Measurements from ENCODE around the gene GRM8. TPM values are rescaled to one million over a fixed set of nuclear protein-coding genes. Genes with fewer than 3 reads are reported as not detected.

Gene GRM8
- polyA plus RNA-seq, 1 donor (not counting 4 experiments of a cell fraction or from before 2014, with no cell fraction given), result not detected

- no peaks in the 10 kb centered on the region for H3K27me3 ChIP-seq (ENCODE audit: control insufficient read depth, extremely low read depth, insufficient read depth, low read length)
- FAIRE-seq (no peak), DNase-seq (ENCODE audit: low read depth, low spot score) (no peak)
- H3K79me2 ChIP-seq (ENCODE audit: control insufficient read depth, insufficient read depth, low read length), result no peaks in the 10 kb centered on the region
- H3K4me2 ChIP-seq (ENCODE audit: control insufficient read depth, extremely low read depth, insufficient read depth, low read depth, low read length), result no peak overlapping the region
- no peaks in the 10 kb centered on the region for H3K9me1 ChIP-seq (ENCODE audit: control insufficient read depth, extremely low read depth, insufficient read depth, low read length)
- H2AFZ ChIP-seq (ENCODE audit: control insufficient read depth, low read length), result no peak overlapping the region
- no peaks in the 10 kb centered on the region for H4K20me1 ChIP-seq (ENCODE audit: control insufficient read depth, extremely low read depth, insufficient read depth, low read length)
- dilution Hi-C loops (cut with MboI; ENCODE audit: extremely low pct_ligation_motif_present, low sequenced_read_pairs), result no loop called here
- H3K9ac ChIP-seq (ENCODE audit: control insufficient read depth, extremely low read depth, insufficient read depth, low read length), result no peak overlapping the region
- no peak overlapping the region for H3K4me3 ChIP-seq (ENCODE audit: control insufficient read depth in 2 of 3, extremely low read depth in 1 of 3, insufficient read depth in 2 of 3, low read depth in 1 of 3, low read length in 3 of 3)
- no peaks in the 10 kb centered on the region for H3K36me3 ChIP-seq (ENCODE audit: control insufficient read depth in 2 of 2, extremely low read depth in 1 of 2, insufficient read depth in 2 of 2, low read length in 2 of 2)
- H3K9me3 ChIP-seq (ENCODE audit: control insufficient read depth, low read depth, low read length), result no peaks in the 10 kb centered on the region
- no peaks in the 10 kb centered on the region for H3K4me1 ChIP-seq (ENCODE audit: control insufficient read depth, extremely low read depth, insufficient read depth, low read length)
- no peak overlapping the region for H3K27ac ChIP-seq (ENCODE audit: control insufficient read depth, insufficient read depth, low read length)
- TF ChIP-seq, protein P1, sequence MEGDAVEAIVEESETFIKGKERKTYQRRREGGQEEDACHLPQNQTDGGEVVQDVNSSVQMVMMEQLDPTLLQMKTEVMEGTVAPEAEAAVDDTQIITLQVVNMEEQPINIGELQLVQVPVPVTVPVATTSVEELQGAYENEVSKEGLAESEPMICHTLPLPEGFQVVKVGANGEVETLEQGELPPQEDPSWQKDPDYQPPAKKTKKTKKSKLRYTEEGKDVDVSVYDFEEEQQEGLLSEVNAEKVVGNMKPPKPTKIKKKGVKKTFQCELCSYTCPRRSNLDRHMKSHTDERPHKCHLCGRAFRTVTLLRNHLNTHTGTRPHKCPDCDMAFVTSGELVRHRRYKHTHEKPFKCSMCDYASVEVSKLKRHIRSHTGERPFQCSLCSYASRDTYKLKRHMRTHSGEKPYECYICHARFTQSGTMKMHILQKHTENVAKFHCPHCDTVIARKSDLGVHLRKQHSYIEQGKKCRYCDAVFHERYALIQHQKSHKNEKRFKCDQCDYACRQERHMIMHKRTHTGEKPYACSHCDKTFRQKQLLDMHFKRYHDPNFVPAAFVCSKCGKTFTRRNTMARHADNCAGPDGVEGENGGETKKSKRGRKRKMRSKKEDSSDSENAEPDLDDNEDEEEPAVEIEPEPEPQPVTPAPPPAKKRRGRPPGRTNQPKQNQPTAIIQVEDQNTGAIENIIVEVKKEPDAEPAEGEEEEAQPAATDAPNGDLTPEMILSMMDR (optimal IDR thresholded peaks at IDR 0.05 in 1 of 3, IDR thresholded peaks at IDR 0.05 in 1 of 3, conservative IDR thresholded peaks at IDR 0.05 in 1 of 3; ENCODE audit: extremely low read depth in 1 of 3, insufficient read depth in 2 of 3, low read length in 3 of 3), result no peak
- TF ChIP-seq EZH2 (IDR thresholded peaks at IDR 0.05; ENCODE audit: low read length), result no peak
Measured at GRCh38 chr7:126495001-126495400, 757.7 kb downstream of the GRM8 start.

- no peak for FAIRE-seq
- TF ChIP-seq, protein P1 (optimal IDR thresholded peaks at IDR 0.05 in 1 of 3, IDR thresholded peaks at IDR 0.05 in 1 of 3, conservative IDR thresholded peaks at IDR 0.05 in 1 of 3; ENCODE audit: extremely low read depth in 1 of 3, insufficient read depth in 2 of 3, low read length in 3 of 3), result no peak
- TF ChIP-seq EZH2 (IDR thresholded peaks at IDR 0.05; ENCODE audit: low read length), result no peak
Measured at GRCh38 chr7:126493801-126494200, 758.9 kb downstream of the GRM8 start.

More at GRCh38 chr7:126493801-126494200, 758.9 kb downstream of the GRM8 start:
- Histone ChIP-seq H3K4me1 (ENCODE audit: control insufficient read depth, extremely low read depth, insufficient read depth, low read length) (no peaks in the 10 kb centered on the region), H3K9ac (ENCODE audit: control insufficient read depth, extremely low read depth, insufficient read depth, low read length) (no peak overlapping the region), H3K9me1 (ENCODE audit: control insufficient read depth, extremely low read depth, insufficient read depth, low read length) (no peaks in the 10 kb centered on the region), H3K79me2 (ENCODE audit: control insufficient read depth, insufficient read depth, low read length) (no peaks in the 10 kb centered on the region), H3K27ac (ENCODE audit: control insufficient read depth, insufficient read depth, low read length) (no peak overlapping the region), H3K36me3 (ENCODE audit: control insufficient read depth in 2 of 2, extremely low read depth in 1 of 2, insufficient read depth in 2 of 2, low read length in 2 of 2) (no peaks in the 10 kb centered on the region), H3K27me3 (ENCODE audit: control insufficient read depth, extremely low read depth, insufficient read depth, low read length) (no peaks in the 10 kb centered on the region), H3K9me3 (ENCODE audit: control insufficient read depth, low read depth, low read length) (no peaks in the 10 kb centered on the region), H2AFZ (ENCODE audit: control insufficient read depth, low read length) (no peak overlapping the region), H4K20me1 (ENCODE audit: control insufficient read depth, extremely low read depth, insufficient read depth, low read length) (no peaks in the 10 kb centered on the region), H3K4me3 (ENCODE audit: control insufficient read depth in 2 of 3, extremely low read depth in 1 of 3, insufficient read depth in 2 of 3, low read depth in 1 of 3, low read length in 3 of 3) (no peak overlapping the region), H3K4me2 (ENCODE audit: control insufficient read depth, extremely low read depth, insufficient read depth, low read depth, low read length) (no peak overlapping the region)
- dilution Hi-C loops (cut with MboI; ENCODE audit: extremely low pct_ligation_motif_present, low sequenced_read_pairs), result no loop called here
- no peak for DNase-seq (ENCODE audit: low read depth, low spot score)
